ENCODE measurements around the gene RPL7A.
"Not testable (repeated sequence)": the region's sequence is repeated elsewhere in the genome, so short reads cannot be mapped to it uniquely, and the experiment has no call there.

RPL7A gene

GRCh38 chr9:133317551-133317950 lies 30.5 kb upstream of the RPL7A start:
- not testable (repeated sequence) for H3K27ac ChIP-seq (ENCODE audit: low read depth, low read length); H3K9ac ChIP-seq (ENCODE audit: low read length); H3K4me3 ChIP-seq (ENCODE audit: low read length); H3K4me1 ChIP-seq (ENCODE audit: control insufficient read depth, insufficient read depth, low read length); H3K27me3 ChIP-seq (ENCODE audit: control insufficient read depth, insufficient read depth, low read length); H3K36me3 ChIP-seq (ENCODE audit: control insufficient read depth, insufficient read depth, low read length)

- Histone ChIP-seq H3K36me3 (ENCODE audit: control insufficient read depth, insufficient read depth, low read length) (no peaks in the 10 kb centered on the region), H3K9ac (ENCODE audit: low read length) (no peak overlapping the region), H3K4me3 (ENCODE audit: low read length) (no peak overlapping the region), H3K4me1 (ENCODE audit: control insufficient read depth, insufficient read depth, low read length) (no peaks in the 10 kb centered on the region), H3K27me3 (ENCODE audit: control insufficient read depth, insufficient read depth, low read length) (no peaks in the 10 kb centered on the region), H3K27ac (ENCODE audit: low read depth, low read length) (no peak overlapping the region)
Measured at GRCh38 chr9:133320421-133320881, 27.6 kb upstream of the RPL7A start.

- H3K27me3 ChIP-seq (ENCODE audit: control insufficient read depth, insufficient read depth, low read length) = no peaks in the 10 kb centered on the region
- H3K4me3 ChIP-seq (ENCODE audit: low read length) = no peak overlapping the region
- H3K27ac ChIP-seq (ENCODE audit: low read depth, low read length) = no peak overlapping the region
- no peak overlapping the region for H3K9ac ChIP-seq (ENCODE audit: low read length)
- H3K4me1 ChIP-seq (ENCODE audit: control insufficient read depth, insufficient read depth, low read length) = no peaks in the 10 kb centered on the region
- no peaks in the 10 kb centered on the region for H3K36me3 ChIP-seq (ENCODE audit: control insufficient read depth, insufficient read depth, low read length)
Measured at GRCh38 chr9:133321411-133321935, 26.5 kb upstream of the RPL7A start.

GRCh38 chr9:133322701-133323100 lies 25.3 kb upstream of the RPL7A start:
- Histone ChIP-seq H3K9ac (ENCODE audit: low read length) (no peak overlapping the region), H3K4me3 (ENCODE audit: low read length) (no peak overlapping the region), H3K27ac (ENCODE audit: low read depth, low read length) (no peak overlapping the region), H3K4me1 (ENCODE audit: control insufficient read depth, insufficient read depth, low read length) (no peaks in the 10 kb centered on the region), H3K27me3 (ENCODE audit: control insufficient read depth, insufficient read depth, low read length) (no peaks in the 10 kb centered on the region), H3K36me3 (ENCODE audit: control insufficient read depth, insufficient read depth, low read length) (no peaks in the 10 kb centered on the region)

- no peak overlapping the region for H3K9ac ChIP-seq (ENCODE audit: low read length)
- no peaks in the 10 kb centered on the region for H3K4me1 ChIP-seq (ENCODE audit: control insufficient read depth, insufficient read depth, low read length)
- H3K36me3 ChIP-seq (ENCODE audit: control insufficient read depth, insufficient read depth, low read length) = no peaks in the 10 kb centered on the region
- no peaks in the 10 kb centered on the region for H3K27me3 ChIP-seq (ENCODE audit: control insufficient read depth, insufficient read depth, low read length)
- no peak overlapping the region for H3K27ac ChIP-seq (ENCODE audit: low read depth, low read length)
- H3K4me3 ChIP-seq (ENCODE audit: low read length) = no peak overlapping the region
Measured at GRCh38 chr9:133323211-133323610, 24.8 kb upstream of the RPL7A start.

- Histone ChIP-seq H3K27ac (ENCODE audit: low read depth, low read length) (no peak overlapping the region), H3K36me3 (ENCODE audit: control insufficient read depth, insufficient read depth, low read length) (no peaks in the 10 kb centered on the region), H3K9ac (ENCODE audit: low read length) (no peak overlapping the region), H3K27me3 (ENCODE audit: control insufficient read depth, insufficient read depth, low read length) (no peaks in the 10 kb centered on the region), H3K4me3 (ENCODE audit: low read length) (no peak overlapping the region), H3K4me1 (ENCODE audit: control insufficient read depth, insufficient read depth, low read length) (no peaks in the 10 kb centered on the region)
Measured at GRCh38 chr9:133323991-133324703, 23.9 kb upstream of the RPL7A start.

- peaks cover 15% of the 10 kb centered on the region for H3K36me3 ChIP-seq (ENCODE audit: control insufficient read depth, insufficient read depth, low read length)
- H3K4me1 ChIP-seq (ENCODE audit: control insufficient read depth, insufficient read depth, low read length); H3K9ac ChIP-seq (ENCODE audit: low read length); H3K4me3 ChIP-seq (ENCODE audit: low read length); H3K27me3 ChIP-seq (ENCODE audit: control insufficient read depth, insufficient read depth, low read length); H3K27ac ChIP-seq (ENCODE audit: low read depth, low read length): not testable (repeated sequence)
Measured at GRCh38 chr9:133327021-133327420, 21.0 kb upstream of the RPL7A start.

GRCh38 chr9:133327834-133328484 lies 20.1 kb upstream of the RPL7A start:
- H3K27me3 ChIP-seq (ENCODE audit: control insufficient read depth, insufficient read depth, low read length) = no peaks in the 10 kb centered on the region
- H3K36me3 ChIP-seq (ENCODE audit: control insufficient read depth, insufficient read depth, low read length) = peaks cover 24% of the 10 kb centered on the region
- no peak overlapping the region for H3K4me3 ChIP-seq (ENCODE audit: low read length)
- H3K4me1 ChIP-seq (ENCODE audit: control insufficient read depth, insufficient read depth, low read length) = no peaks in the 10 kb centered on the region
- no peak overlapping the region for H3K9ac ChIP-seq (ENCODE audit: low read length)
- no peak overlapping the region for H3K27ac ChIP-seq (ENCODE audit: low read depth, low read length)

- H3K27me3 ChIP-seq (ENCODE audit: control insufficient read depth, insufficient read depth, low read length); H3K4me1 ChIP-seq (ENCODE audit: control insufficient read depth, insufficient read depth, low read length); H3K9ac ChIP-seq (ENCODE audit: low read length); H3K4me3 ChIP-seq (ENCODE audit: low read length); H3K27ac ChIP-seq (ENCODE audit: low read depth, low read length): not testable (repeated sequence)
- peaks cover 38% of the 10 kb centered on the region for H3K36me3 ChIP-seq (ENCODE audit: control insufficient read depth, insufficient read depth, low read length)
Measured at GRCh38 chr9:133329306-133330156, 18.5 kb upstream of the RPL7A start.

GRCh38 chr9:133331221-133331620 lies 16.8 kb upstream of the RPL7A start:
- no peaks in the 10 kb centered on the region for H3K4me1 ChIP-seq (ENCODE audit: control insufficient read depth, insufficient read depth, low read length)
- H3K27me3 ChIP-seq (ENCODE audit: control insufficient read depth, insufficient read depth, low read length) = no peaks in the 10 kb centered on the region
- no peak overlapping the region for H3K27ac ChIP-seq (ENCODE audit: low read depth, low read length)
- H3K36me3 ChIP-seq (ENCODE audit: control insufficient read depth, insufficient read depth, low read length) = peaks cover 38% of the 10 kb centered on the region
- no peak overlapping the region for H3K9ac ChIP-seq (ENCODE audit: low read length)
- no peak overlapping the region for H3K4me3 ChIP-seq (ENCODE audit: low read length)

- Histone ChIP-seq H3K4me3 (ENCODE audit: low read length) (no peak overlapping the region), H3K27ac (ENCODE audit: low read depth, low read length) (no peak overlapping the region), H3K36me3 (ENCODE audit: control insufficient read depth, insufficient read depth, low read length) (peaks cover 38% of the 10 kb centered on the region), H3K4me1 (ENCODE audit: control insufficient read depth, insufficient read depth, low read length) (no peaks in the 10 kb centered on the region), H3K27me3 (ENCODE audit: control insufficient read depth, insufficient read depth, low read length) (no peaks in the 10 kb centered on the region), H3K9ac (ENCODE audit: low read length) (no peak overlapping the region)
Measured at GRCh38 chr9:133331641-133332380, 16.2 kb upstream of the RPL7A start.

- peaks cover 38% of the 10 kb centered on the region for H3K36me3 ChIP-seq (ENCODE audit: control insufficient read depth, insufficient read depth, low read length)
- H3K27ac ChIP-seq (ENCODE audit: low read depth, low read length) = no peak overlapping the region
- no peak overlapping the region for H3K4me3 ChIP-seq (ENCODE audit: low read length)
- no peaks in the 10 kb centered on the region for H3K27me3 ChIP-seq (ENCODE audit: control insufficient read depth, insufficient read depth, low read length)
- no peak overlapping the region for H3K9ac ChIP-seq (ENCODE audit: low read length)
- no peaks in the 10 kb centered on the region for H3K4me1 ChIP-seq (ENCODE audit: control insufficient read depth, insufficient read depth, low read length)
Measured at GRCh38 chr9:133332381-133332730, 15.7 kb upstream of the RPL7A start.
